Skeletal muscle cell (primary cell): ENCODE measurements around the gene CETP.
"Not testable (repeated sequence)": the region's sequence is repeated elsewhere in the genome, so short reads cannot be mapped to it uniquely, and the experiment has no call there.

ENCODE experiments used
- DNase-seq: peaks from one replicate; pipeline ENCODE4 v3.0.0-alpha.2; 2010; ENCODE audit warnings: low read depth
- H3K4me3 ChIP-seq: 2 replicates; pipeline ENCODE4 v1.5.1; 2011; ENCODE audit warnings: low read depth, mild to moderate bottlenecking, control low read depth, low read length, moderate library complexity

CETP gene

GRCh38 chr16:56975714-56976113 lies 14.0 kb downstream of the CETP start:
- no peak for DNase-seq
- no peak overlapping the region for H3K4me3 ChIP-seq

- no peak overlapping the region for H3K4me3 ChIP-seq
- DNase-seq, result no peak
Measured at GRCh38 chr16:56977216-56977615, 15.5 kb downstream of the CETP start.

- H3K4me3 ChIP-seq, result no peak overlapping the region
- no peak for DNase-seq
Measured at GRCh38 chr16:56977823-56978430, 16.2 kb downstream of the CETP start.

- DNase-seq, result no peak
Measured at GRCh38 chr16:56980201-56980535, 18.4 kb downstream of the CETP start.

GRCh38 chr16:56980792-56981724 lies 19.3 kb downstream of the CETP start:
- no peak for DNase-seq
- no peak overlapping the region for H3K4me3 ChIP-seq

More at GRCh38 chr16:56980201-56980535, 18.4 kb downstream of the CETP start:
- H3K4me3 ChIP-seq, result no peak overlapping the region

GRCh38 chr16:56981729-56982271 lies 20.1 kb downstream of the CETP start:
- DNase-seq, result no peak
- H3K4me3 ChIP-seq, result no peak overlapping the region

- DNase-seq, result no peak
- H3K4me3 ChIP-seq, result no peak overlapping the region
Measured at GRCh38 chr16:56982695-56983094, 20.9 kb downstream of the CETP start.

- no peak overlapping the region for H3K4me3 ChIP-seq
- no peak for DNase-seq
Measured at GRCh38 chr16:56983211-56983751, 21.5 kb downstream of the CETP start.

- no peak for DNase-seq
- H3K4me3 ChIP-seq, result no peak overlapping the region
Measured at GRCh38 chr16:56984639-56985038, 22.9 kb downstream of the CETP start.

- H3K4me3 ChIP-seq, result no peak overlapping the region
- peak; percentile 78 for DNase-seq
Measured at GRCh38 chr16:56985288-56985961, 23.7 kb downstream of the CETP start.

GRCh38 chr16:56985962-56986360 lies 24.2 kb downstream of the CETP start:
- DNase-seq, result no peak
- H3K4me3 ChIP-seq, result no peak overlapping the region

- no peak for DNase-seq
- H3K4me3 ChIP-seq, result no peak overlapping the region
Measured at GRCh38 chr16:56986361-56986760, 24.6 kb downstream of the CETP start.

- not testable (repeated sequence) for DNase-seq, H3K4me3 ChIP-seq
Measured at GRCh38 chr16:56986908-56987307, 25.2 kb downstream of the CETP start.

- no peak overlapping the region for H3K4me3 ChIP-seq
- DNase-seq, result no peak
Measured at GRCh38 chr16:56987692-56988091, 25.9 kb downstream of the CETP start.

- no peak for DNase-seq
- peak overlapping the region; percentile 68 for H3K4me3 ChIP-seq
Measured at GRCh38 chr16:56988161-56988947, 26.6 kb downstream of the CETP start.

- peak within 1 kb of the TSS; percentile 68 for H3K4me3 ChIP-seq
- DNase-seq, result peak; percentile 47
Measured at GRCh38 chr16:56988948-56989945, 27.5 kb downstream of the CETP start, which contains the start of gene NLRC5. TSS of gene NLRC5 (plus strand) at chr16:56989557. CDS start at chr16:57020713, 31,156 bp downstream.

- H3K4me3 ChIP-seq, result peak overlapping the region; percentile 68
- DNase-seq, result no peak
Measured at GRCh38 chr16:56989988-56990387, 28.2 kb downstream of the CETP start.
